Calu3 (cell line): ENCODE results near the gene BCL2L13. TPM values are rescaled to one million over a fixed set of nuclear protein-coding genes. Genes with fewer than 3 reads are reported as not detected.

Experiments used
- BruUV-seq: library from RNA; stranded (reverse); fragments of 400-500 nt; replicated peaks from 2 replicates; lab custom pipeline; 2021; lab: Mats Ljungman, UMichigan
- CTCF ChIA-PET: fragments of 300-600 bp; sonication (Branson Sonifier 250); formaldehyde crosslinking; loops from one replicate; lab custom pipeline; 2022; ENCODE audit warnings: antibody characterized with exemption; lab: Charles Lee
- DNase-seq: peaks from one replicate; pipeline ENCODE4 v3.0.0; 2022
- H3K27ac Mint-ChIP-seq: one replicate; pipeline ENCODE4 v1.8.0; 2022; ENCODE audit warnings: mixed read lengths; ENCODE audit not compliant: unreplicated experiment
- H3K27me3 Mint-ChIP-seq: one replicate; pipeline ENCODE4 v1.8.0; 2022; ENCODE audit warnings: mixed read lengths; ENCODE audit not compliant: unreplicated experiment
- H3K36me3 Mint-ChIP-seq: one replicate; pipeline ENCODE4 v1.8.0; 2022; ENCODE audit warnings: mild to moderate bottlenecking, moderate library complexity, mixed read lengths; ENCODE audit not compliant: insufficient read depth, unreplicated experiment
- H3K4me1 Mint-ChIP-seq: one replicate; pipeline ENCODE4 v1.8.0; 2022; ENCODE audit warnings: mild to moderate bottlenecking, low read depth, mixed read lengths; ENCODE audit not compliant: unreplicated experiment
- H3K4me3 Mint-ChIP-seq: one replicate; pipeline ENCODE4 v1.8.0; 2022; ENCODE audit warnings: mild to moderate bottlenecking, low read depth, moderate library complexity, mixed read lengths; ENCODE audit not compliant: unreplicated experiment
- H3K9me3 Mint-ChIP-seq: one replicate; pipeline ENCODE4 v1.8.0; 2022; ENCODE audit warnings: low read depth, mixed read lengths; ENCODE audit not compliant: unreplicated experiment
- intact Hi-C: fragments of 100-400 bp; cut with micrococcal nuclease; formaldehyde crosslinking; loops from one replicate; pipeline ENCODE4 v1.10.0; 2022; ENCODE audit not compliant: unreplicated experiment
- total RNA-seq: library from RNA; stranded (reverse); gene quantifications from 2 replicates; pipeline ENCODE4 v1.2.3, GENCODE V29; 2022
- TF ChIP-seq, protein P1 (sequence below): fragments of 200-600 bp; IDR thresholded peaks from one replicate; pipeline ENCODE4 v1.8.0; 2022; ENCODE audit warnings: antibody characterized with exemption; ENCODE audit not compliant: unreplicated experiment

Gene BCL2L13
- total RNA-seq, 1 experiment from 2014 or later: 49.3 TPM

DNA sequence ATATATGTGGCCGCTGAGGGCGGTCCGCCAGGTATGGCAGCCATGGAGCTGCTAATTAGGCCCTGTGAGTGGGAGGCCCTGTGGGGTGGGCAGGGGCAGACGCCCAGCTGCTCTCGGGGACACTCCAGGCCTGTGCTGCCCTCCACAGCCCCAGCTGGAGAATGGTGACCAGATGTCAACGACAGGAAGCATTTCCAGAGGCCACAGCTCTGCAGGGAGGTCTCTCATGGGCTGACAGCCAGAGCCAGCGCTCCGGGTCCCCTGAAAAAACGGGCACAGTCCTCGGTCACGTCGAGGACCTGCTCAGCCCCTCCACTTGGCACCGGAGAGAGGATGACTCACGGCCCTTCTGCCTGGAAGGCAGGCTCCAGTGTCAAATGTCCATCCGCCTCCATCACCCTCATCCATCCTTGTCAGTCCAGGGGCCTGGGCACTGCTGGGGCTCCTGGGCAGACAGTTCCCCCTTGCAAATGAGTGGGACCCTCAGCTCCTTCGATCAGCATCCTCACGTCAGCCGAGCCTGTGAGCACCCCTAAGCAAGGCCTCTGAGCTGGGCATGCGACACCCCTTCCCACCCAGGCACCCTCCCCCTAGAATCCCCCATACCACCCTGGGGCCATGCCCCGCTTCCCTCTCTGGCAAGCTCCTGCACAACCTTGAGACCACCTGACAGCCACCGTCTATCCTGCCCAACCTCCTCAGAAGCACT lies 133.8 kb downstream of the BCL2L13 start:
- Mint-ChIP-seq H3K4me1 (peaks cover 31% of the 10 kb centered on the region), H3K9me3 (no peaks in the 10 kb centered on the region), H3K4me3 (peak overlapping the region; percentile 91), H3K27ac (peak overlapping the region; percentile 68), H3K36me3 (peaks cover 45% of the 10 kb centered on the region), H3K27me3 (no peaks in the 10 kb centered on the region)
- BruUV-seq: TSS peak; percentile 28
- peak; percentile 61 for DNase-seq
- intact Hi-C loops: no loop called here
- CTCF ChIA-PET: interaction anchor here (0.5 to 3.5 kb wide), 6 partner anchors 9 to 220 kb away, joined by 3 to 23 read pairs (median 6); no protein-coding TSS in a partner anchor
- TF ChIP-seq, protein P1, sequence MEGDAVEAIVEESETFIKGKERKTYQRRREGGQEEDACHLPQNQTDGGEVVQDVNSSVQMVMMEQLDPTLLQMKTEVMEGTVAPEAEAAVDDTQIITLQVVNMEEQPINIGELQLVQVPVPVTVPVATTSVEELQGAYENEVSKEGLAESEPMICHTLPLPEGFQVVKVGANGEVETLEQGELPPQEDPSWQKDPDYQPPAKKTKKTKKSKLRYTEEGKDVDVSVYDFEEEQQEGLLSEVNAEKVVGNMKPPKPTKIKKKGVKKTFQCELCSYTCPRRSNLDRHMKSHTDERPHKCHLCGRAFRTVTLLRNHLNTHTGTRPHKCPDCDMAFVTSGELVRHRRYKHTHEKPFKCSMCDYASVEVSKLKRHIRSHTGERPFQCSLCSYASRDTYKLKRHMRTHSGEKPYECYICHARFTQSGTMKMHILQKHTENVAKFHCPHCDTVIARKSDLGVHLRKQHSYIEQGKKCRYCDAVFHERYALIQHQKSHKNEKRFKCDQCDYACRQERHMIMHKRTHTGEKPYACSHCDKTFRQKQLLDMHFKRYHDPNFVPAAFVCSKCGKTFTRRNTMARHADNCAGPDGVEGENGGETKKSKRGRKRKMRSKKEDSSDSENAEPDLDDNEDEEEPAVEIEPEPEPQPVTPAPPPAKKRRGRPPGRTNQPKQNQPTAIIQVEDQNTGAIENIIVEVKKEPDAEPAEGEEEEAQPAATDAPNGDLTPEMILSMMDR: no peak

DNA sequence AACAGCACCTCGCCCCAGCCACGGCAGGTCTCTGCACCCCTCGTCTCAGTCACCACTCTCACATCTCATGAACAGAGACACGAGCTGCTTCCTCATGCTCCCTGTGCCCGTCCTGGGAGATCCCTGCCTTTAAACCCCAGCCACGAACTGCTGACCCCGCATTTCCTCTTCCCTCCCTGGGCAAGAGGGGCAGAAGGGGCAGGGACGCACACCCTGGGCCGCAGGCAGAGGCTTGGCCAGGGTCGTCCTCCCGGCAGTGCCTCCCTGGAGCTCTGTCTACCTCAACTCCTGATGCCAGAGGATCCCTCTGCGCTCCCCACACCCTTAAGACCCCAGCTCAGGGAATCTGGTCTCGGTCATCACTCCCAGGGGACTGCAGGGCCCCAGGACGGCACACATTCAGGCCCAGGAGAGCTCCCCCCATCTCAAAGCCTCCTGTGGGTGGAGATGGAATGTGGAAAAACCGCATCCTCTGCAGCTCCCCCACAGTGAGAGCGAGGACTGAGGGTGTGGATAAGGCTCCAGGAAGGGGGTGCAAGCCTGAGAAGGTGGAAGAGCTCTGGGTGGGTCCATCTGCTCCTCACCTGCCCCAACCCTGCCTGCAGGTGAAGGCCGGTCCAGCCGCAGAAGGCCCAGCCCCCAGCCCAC lies 134.5 kb downstream of the BCL2L13 start:
- DNase-seq: peak; percentile 63
- Mint-ChIP-seq H3K4me3 (peak overlapping the region; percentile 91), H3K27ac (peak overlapping the region; percentile 68), H3K4me1 (peaks cover 31% of the 10 kb centered on the region), H3K27me3 (no peaks in the 10 kb centered on the region), H3K9me3 (no peaks in the 10 kb centered on the region), H3K36me3 (peaks cover 45% of the 10 kb centered on the region)
- no TSS peak for BruUV-seq
- CTCF ChIA-PET: interaction anchor here (0.5 to 3.5 kb wide), 7 partner anchors 9 to 220 kb away, joined by 3 to 23 read pairs (median 4); no protein-coding TSS in a partner anchor
- TF ChIP-seq, protein P1: no peak
- intact Hi-C loops: no loop called here

DNA sequence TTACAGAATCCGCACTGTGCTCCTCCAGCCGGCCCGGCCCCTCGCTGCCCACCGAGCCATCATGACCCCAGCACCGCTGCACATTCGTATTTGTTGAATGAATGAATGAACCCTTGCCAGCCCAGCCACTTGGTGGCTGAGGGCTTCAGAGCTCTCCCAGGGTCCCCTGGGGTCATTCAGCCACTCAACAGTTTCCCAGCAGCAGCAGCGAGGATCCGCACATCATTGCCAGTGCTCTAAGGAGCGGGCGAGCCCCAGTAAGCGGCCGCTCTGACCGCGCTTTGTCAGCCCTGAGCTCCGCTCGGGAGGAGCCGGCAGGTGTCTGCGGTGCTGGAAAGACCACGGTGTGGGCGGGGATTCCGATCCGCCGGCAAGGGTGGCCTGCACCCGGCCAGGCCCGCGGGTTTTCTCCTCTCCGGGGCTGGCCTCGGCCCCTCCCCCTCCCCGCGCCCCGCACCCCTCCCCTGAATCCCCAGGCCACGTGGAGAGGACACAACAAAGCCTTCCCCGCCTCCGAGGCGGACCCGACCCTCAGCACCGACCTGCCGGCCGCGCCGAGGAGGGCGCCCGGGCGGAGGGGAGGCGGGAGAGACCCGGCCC lies 135.1 kb downstream of the BCL2L13 start:
- intact Hi-C loops: no loop called here
- TF ChIP-seq, protein P1: no peak
- H3K27me3 Mint-ChIP-seq: no peaks in the 10 kb centered on the region
- peaks cover 31% of the 10 kb centered on the region for H3K4me1 Mint-ChIP-seq
- H3K27ac Mint-ChIP-seq: peak overlapping the region; percentile 68
- H3K9me3 Mint-ChIP-seq: no peaks in the 10 kb centered on the region
- no TSS peak for BruUV-seq
- peak; percentile 51 for DNase-seq
- H3K4me3 Mint-ChIP-seq: peak overlapping the region; percentile 91
- CTCF ChIA-PET: interaction anchor here (0.5 to 3.5 kb wide), 5 partner anchors 8 to 215 kb away, joined by 3 to 23 read pairs (median 4); no protein-coding TSS in a partner anchor
- H3K36me3 Mint-ChIP-seq: peaks cover 45% of the 10 kb centered on the region

DNA sequence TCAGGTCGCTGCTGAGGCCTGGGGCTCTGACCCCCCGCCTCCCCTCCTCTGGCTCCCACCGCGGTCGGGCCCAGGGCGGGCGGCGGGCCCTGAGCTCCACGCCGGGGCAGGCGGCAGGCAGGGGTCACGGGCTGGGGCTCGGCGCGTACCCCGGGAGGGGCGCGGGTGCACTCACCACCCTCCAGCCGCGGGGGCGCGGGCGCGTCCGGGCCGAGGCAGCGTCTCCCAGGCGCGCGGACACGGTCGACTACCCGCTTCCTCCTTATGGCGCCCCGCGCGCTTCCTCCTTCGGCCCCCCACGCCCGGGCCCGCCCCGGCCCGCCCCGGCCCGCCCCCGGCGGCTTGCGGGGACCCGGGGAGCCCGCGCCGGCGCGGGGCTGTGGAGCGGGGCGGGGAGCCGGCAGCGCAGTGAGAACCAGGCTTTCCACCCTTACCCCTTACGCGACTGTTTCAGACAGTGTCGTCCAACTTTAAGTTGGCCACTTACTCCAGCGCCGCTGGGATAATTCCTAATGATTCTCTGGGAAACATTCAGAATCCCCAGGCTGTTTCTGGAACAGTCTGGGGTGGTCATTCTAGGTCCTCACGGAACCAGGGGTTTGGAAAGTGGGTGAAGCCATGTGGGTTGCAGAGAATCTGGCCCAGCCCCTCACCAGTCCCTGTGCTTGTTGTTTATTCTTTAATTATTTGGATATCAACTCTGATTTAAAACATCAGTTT lies 135.8 kb downstream of the BCL2L13 start, which contains the start of gene BID:
TSS of gene BID (minus strand) at position 264 of the 720 bp plus-strand sequence. CDS start 24,353 bp downstream, outside the sequence.
- peak; percentile 44 for DNase-seq
- TF ChIP-seq, protein P1: no peak
- Mint-ChIP-seq H3K4me3 (peak within 1 kb of the TSS; percentile 91), H3K27ac (peak within 1 kb of the TSS; percentile 68), H3K9me3 (no peaks in the 10 kb centered on the region), H3K36me3 (peaks cover 45% of the 10 kb centered on the region), H3K27me3 (no peaks in the 10 kb centered on the region), H3K4me1 (peaks cover 31% of the 10 kb centered on the region)
- CTCF ChIA-PET: interaction anchor here (1.1 to 3.5 kb wide), 3 partner anchors 7 to 32 kb away, joined by 3 to 23 read pairs (median 5); no protein-coding TSS in a partner anchor
- BruUV-seq: no TSS peak
- intact Hi-C loops: no loop called here
